Gastrocnemius medialis (tissue), 4 donors: ENCODE data around the gene GABBR1.

ENCODE experiments used
- POLR2A ChIP-seq, 2 donors: fragments of 450-650 bp; IDR thresholded peaks; one replicate each; pipeline ENCODE4 v1.6.1; 2017; ENCODE audit warnings: antibody characterized with exemption in 2 of 2, mild to moderate bottlenecking in 2 of 2, moderate library complexity in 2 of 2
- TF ChIP-seq, protein P1 (sequence below), 5 experiments: fragments of 450-650 bp in 3 of 5; fragments of 200-600 bp in 2 of 5; sonication (generic) in 2 of 5; IDR thresholded peaks in 4 of 5; conservative IDR thresholded peaks in 1 of 5; 1 replicate in 4 of 5; 2 replicates in 1 of 5; pipeline ENCODE4 v1.5.1; 2016 to 2019; ENCODE audit warnings: antibody characterized with exemption in 5 of 5, mild to moderate bottlenecking in 3 of 5, moderate library complexity in 3 of 5

DNA sequence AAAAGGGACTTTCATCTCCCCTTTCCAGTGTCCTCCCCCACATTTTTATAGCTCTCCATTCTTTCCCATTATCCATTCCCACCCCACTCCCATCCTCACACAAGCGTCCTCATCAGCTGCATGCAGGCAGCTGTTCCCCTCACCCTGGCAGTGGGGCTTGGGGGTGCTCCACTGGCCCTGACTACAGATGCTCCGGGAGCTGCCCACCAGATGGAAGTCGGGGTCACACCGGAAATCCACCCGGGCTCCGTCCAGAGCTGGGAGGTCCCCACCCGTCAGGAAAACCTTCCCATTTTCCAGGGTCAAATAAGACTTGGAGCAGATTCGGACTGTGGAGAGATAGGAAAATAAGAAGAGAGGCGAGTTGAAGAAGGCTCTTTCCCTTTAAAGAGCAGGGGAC lies 2.7 kb downstream of the GABBR1 start:
- TF ChIP-seq, protein P1, sequence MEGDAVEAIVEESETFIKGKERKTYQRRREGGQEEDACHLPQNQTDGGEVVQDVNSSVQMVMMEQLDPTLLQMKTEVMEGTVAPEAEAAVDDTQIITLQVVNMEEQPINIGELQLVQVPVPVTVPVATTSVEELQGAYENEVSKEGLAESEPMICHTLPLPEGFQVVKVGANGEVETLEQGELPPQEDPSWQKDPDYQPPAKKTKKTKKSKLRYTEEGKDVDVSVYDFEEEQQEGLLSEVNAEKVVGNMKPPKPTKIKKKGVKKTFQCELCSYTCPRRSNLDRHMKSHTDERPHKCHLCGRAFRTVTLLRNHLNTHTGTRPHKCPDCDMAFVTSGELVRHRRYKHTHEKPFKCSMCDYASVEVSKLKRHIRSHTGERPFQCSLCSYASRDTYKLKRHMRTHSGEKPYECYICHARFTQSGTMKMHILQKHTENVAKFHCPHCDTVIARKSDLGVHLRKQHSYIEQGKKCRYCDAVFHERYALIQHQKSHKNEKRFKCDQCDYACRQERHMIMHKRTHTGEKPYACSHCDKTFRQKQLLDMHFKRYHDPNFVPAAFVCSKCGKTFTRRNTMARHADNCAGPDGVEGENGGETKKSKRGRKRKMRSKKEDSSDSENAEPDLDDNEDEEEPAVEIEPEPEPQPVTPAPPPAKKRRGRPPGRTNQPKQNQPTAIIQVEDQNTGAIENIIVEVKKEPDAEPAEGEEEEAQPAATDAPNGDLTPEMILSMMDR (IDR thresholded peaks at IDR 0.05 in 4 of 5, conservative IDR thresholded peaks at IDR 0.05 in 1 of 5) = no peak
- TF ChIP-seq POLR2A (IDR thresholded peaks at IDR 0.05) = no peak
